Activated CD4-positive, alpha-beta T cell treated with anti-CD3 and anti-CD28 coated beads, Interleukin-2, amount 10 ng/mL, durations not matched to agents 24 days and 14 days (primary cell): Measurements from ENCODE around the gene RAD51B. TPM values are rescaled to one million over a fixed set of nuclear protein-coding genes. Genes with fewer than 3 reads are reported as not detected.
"Not testable (repeated sequence)": the region's sequence is repeated elsewhere in the genome, so short reads cannot be mapped to it uniquely, and the experiment has no call there.

ENCODE experiments used
- DNase-seq: peaks from one replicate; pipeline ENCODE4 v3.0.0; 2022
- H3K27ac Mint-ChIP-seq: one replicate; pipeline ENCODE4 v1.8.0; 2022; ENCODE audit warnings: mild to moderate bottlenecking, mixed read lengths
- H3K27me3 Mint-ChIP-seq: one replicate; pipeline ENCODE4 v1.8.0; 2022; ENCODE audit warnings: mixed read lengths
- H3K36me3 Mint-ChIP-seq: one replicate; pipeline ENCODE4 v1.8.0; 2022; ENCODE audit warnings: low read depth, mild to moderate bottlenecking, mixed read lengths
- H3K4me1 Mint-ChIP-seq: one replicate; pipeline ENCODE4 v1.8.0; 2021; ENCODE audit warnings: mixed read lengths
- H3K4me3 Mint-ChIP-seq: one replicate; pipeline ENCODE4 v1.8.0; 2022; ENCODE audit warnings: mild to moderate bottlenecking, moderate library complexity, mixed read lengths
- H3K9me3 Mint-ChIP-seq: one replicate; pipeline ENCODE4 v1.8.0; 2021; ENCODE audit warnings: mixed read lengths
- intact Hi-C: fragments of 100-400 bp; cut with micrococcal nuclease; formaldehyde crosslinking; loops from one replicate; pipeline ENCODE4 v1.15.1; 2023
- total RNA-seq: library from RNA; stranded (reverse); gene quantifications from 2 replicates; pipeline ENCODE4 v1.2.3, GENCODE V29; 2022

Gene RAD51B
- total RNA-seq, 1 donor from 2014 or later: 29.3 TPM

DNA sequence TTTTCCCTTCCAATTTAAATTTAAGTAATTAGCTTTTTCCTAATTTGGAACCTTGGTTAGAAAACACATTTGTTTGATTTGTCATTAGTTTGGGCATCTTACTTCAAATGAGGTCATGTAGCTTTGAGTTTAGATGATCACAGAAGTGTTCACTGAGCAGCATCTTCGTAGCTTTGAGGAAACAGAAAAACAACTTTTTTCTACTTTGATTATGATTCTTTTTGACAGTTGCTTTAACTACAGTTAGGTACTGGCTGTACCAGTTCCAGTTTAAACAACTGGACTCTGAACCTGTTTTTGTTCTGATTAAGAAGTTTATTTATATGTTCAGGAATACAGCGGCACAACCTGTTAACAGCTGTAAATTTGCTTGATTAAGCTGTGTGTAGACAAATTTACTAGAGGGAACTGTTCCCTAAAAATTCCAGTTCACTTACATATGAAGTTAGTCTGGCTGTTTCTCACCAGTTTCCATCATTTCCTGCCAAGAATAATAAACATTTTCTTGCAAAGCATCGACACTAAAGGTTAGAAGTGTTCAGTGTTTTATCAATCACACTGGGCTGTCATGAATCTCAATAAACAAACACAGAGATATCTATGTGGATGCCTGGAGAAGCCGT is 191.9 kb downstream of the RAD51B start:
- DNase-seq: no peak
- Mint-ChIP-seq H3K27me3 (peaks cover 2% of the 10 kb centered on the region), H3K27ac (no peak overlapping the region), H3K4me1 (no peaks in the 10 kb centered on the region), H3K4me3 (no peak overlapping the region), H3K9me3 (no peaks in the 10 kb centered on the region), H3K36me3 (no peaks in the 10 kb centered on the region)
- intact Hi-C loops: no loop called here

DNA sequence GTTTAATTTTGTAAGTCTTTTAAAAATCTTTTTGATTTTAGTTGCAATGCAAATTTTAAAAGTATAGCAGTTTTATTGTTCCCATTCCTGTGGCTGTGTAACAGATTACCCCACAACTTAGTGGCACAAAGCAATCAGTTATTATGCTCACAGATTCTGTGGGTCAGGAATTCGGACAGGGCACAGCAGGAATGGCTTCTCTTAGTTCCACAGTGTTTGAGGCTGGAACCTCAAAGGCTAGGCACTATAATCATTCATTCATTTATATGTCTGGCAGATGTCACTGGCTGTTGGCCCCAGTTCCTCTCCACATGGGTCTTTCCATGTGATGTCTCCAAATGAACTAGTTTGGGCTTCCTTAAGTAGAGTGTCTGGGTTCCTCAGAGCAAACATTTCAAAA is 193.3 kb downstream of the RAD51B start:
- no peaks in the 10 kb centered on the region for H3K9me3 Mint-ChIP-seq
- peaks cover 2% of the 10 kb centered on the region for H3K27me3 Mint-ChIP-seq
- no peak overlapping the region for H3K27ac Mint-ChIP-seq
- intact Hi-C loops: no loop called here
- H3K36me3 Mint-ChIP-seq: no peaks in the 10 kb centered on the region
- H3K4me3 Mint-ChIP-seq: no peak overlapping the region
- no peaks in the 10 kb centered on the region for H3K4me1 Mint-ChIP-seq
- no peak for DNase-seq

DNA sequence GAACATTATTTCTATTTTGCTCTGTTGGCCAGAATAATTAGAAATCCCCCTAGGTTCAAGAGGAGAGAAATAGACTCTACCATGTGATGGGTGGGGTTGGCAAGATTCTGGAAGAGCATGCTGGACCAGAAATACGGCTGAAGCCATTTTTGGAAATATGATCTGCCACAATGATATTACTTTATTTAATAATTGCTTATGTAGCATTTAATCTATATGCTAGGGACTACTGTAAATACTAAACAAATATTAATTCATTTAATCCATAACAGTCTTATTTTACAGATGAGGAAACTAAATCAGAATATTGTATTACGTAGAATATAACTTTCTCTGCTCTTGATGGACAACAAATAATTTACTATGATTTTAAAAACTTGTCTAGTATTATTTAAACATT is 193.7 kb downstream of the RAD51B start:
- intact Hi-C loops: no loop called here
- Mint-ChIP-seq H3K4me1 (no peaks in the 10 kb centered on the region), H3K4me3 (no peak overlapping the region), H3K9me3 (no peaks in the 10 kb centered on the region), H3K27me3 (peaks cover 2% of the 10 kb centered on the region), H3K36me3 (no peaks in the 10 kb centered on the region), H3K27ac (no peak overlapping the region)
- DNase-seq: no peak

DNA sequence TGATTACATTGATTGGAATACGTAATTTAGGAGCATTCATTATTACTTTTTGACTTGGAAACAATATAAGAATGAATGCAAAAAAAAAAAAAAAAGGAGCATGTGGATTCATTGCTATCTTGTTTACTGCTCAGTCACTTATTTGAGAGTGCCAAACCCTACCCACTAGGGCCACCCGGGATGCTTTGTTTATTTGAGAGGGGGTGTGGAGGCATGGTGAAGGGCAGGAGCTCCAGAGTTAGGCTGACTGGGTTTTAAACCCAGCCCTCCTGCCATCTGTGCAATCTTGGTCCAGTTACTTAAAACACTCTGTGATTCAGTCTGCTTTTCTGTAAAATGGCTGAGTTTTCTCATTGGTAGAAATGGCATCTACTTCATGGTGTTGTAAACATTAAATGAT is 195.2 kb downstream of the RAD51B start:
- H3K27ac Mint-ChIP-seq: no peak overlapping the region
- no peaks in the 10 kb centered on the region for H3K9me3 Mint-ChIP-seq
- no peak overlapping the region for H3K4me3 Mint-ChIP-seq
- peaks cover 2% of the 10 kb centered on the region for H3K27me3 Mint-ChIP-seq
- H3K4me1 Mint-ChIP-seq: no peaks in the 10 kb centered on the region
- no peak for DNase-seq
- H3K36me3 Mint-ChIP-seq: no peaks in the 10 kb centered on the region
- intact Hi-C loops: no loop called here

DNA sequence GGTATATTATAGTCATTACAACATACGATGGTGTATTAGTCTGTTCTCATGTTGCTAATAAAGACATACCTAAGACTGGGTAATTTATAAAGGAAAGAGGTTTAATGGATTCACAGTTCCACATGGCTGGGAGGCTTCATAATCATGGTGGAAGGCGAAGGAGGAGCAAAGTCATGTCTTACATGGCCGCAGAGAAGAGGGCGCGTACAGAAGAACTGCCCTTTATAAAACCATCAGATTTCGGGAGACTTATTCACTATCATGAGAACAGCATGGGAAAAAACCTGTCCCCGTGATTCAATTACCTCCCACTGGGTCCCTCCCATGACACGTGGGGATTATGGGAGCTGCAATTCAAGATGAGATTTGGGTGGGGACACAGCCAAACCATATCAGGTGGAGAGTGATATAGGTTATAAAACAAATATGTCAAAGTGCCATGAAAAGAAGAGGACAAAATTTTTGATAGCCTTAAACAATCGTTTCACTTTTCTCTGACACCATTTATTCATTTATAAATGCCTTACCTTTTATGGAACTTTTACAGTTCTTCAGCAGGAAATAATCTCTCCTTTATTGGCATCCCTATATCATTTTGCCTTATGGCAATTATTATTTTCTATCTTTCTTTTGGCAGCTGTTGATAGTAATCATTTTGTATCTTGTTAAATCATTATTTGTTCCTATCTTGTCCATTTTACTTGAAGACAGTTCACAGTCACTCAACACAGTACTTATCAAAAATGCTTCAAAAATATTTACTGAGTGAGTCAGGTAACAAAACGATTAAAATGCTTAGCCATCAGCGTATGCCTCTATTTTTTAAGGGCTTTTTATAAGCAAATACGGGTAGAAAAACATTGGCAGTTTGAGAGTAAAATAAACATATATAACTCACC is 196.0 kb downstream of the RAD51B start:
- Mint-ChIP-seq H3K27ac (no peak overlapping the region), H3K36me3 (no peaks in the 10 kb centered on the region), H3K4me1 (no peaks in the 10 kb centered on the region), H3K27me3 (peaks cover 2% of the 10 kb centered on the region), H3K4me3 (no peak overlapping the region), H3K9me3 (no peaks in the 10 kb centered on the region)
- no peak for DNase-seq
- intact Hi-C loops: no loop called here

DNA sequence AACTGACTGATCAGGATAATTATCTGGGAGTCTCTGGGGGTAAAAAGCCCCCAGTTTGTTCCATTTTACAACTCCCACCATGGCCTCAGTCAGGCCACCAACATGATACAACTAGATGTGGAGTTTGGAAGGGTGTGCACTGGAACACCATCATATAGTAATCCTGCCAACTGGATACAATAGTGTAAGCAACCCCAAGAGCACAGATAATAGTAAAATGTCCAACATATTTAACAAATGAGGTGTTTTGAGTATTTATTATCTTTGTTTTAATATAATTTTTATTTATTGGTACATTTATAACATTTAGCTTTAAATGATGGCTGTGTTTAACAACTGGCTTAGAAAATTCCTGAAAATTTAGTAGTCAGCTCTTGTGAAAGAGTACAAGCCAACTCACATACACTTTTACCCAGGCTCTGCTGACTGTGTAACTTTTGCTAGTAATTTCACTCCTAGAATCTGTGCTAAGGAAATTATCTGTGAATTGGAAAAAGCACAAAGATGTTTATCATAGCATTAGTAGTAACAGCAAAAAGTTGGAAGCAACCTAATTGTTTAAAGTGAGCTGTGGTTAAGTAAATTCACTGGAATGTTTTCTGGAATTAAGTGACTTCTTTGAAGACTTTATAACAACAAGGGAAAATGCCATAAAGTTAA is 196.8 kb downstream of the RAD51B start:
- no peak for DNase-seq
- Mint-ChIP-seq H3K9me3 (no peaks in the 10 kb centered on the region), H3K27ac (no peak overlapping the region), H3K36me3 (no peaks in the 10 kb centered on the region), H3K27me3 (no peaks in the 10 kb centered on the region), H3K4me3 (no peak overlapping the region), H3K4me1 (no peaks in the 10 kb centered on the region)
- intact Hi-C loops: no loop called here

DNA sequence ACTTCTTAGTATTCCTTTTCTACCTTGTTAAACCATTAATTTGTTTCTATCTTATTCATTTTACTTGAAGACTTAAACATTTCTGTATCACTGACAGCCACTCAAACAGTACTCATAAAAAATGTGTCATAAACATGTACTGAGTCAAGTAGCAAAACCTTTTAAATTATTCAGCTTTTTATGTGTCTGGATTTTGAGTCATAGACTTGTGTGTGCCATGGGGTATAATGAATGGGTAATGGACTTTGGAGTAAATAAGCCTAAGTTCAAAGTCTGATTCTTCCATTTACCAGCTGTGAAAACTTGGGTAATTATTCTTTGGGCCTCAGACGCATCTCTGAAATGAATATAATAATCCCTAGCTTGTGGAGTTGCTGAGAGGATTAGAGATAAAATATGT is 199.0 kb downstream of the RAD51B start:
- peaks cover 2% of the 10 kb centered on the region for H3K9me3 Mint-ChIP-seq
- intact Hi-C loops: no loop called here

DNA sequence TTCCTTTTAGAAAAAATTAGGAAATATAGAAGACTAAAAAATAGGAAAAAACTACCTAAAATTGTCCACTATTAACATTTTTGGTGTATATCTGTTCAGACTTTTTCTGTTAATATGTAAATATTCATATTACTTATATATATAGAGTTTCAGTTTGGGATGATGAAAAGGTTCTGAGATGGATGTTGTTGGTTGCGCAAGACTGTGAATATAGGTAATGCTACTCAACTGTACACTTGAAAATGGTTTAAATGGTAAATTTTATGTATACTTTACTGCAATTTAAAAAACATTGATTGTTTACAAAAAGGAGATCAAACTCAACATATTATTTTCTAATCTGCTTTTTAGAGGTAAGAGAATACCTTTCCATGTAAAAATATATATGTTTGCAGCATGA is 200.9 kb downstream of the RAD51B start:
- no peak overlapping the region for H3K4me3 Mint-ChIP-seq
- H3K27me3 Mint-ChIP-seq: no peaks in the 10 kb centered on the region
- no peak for DNase-seq
- no peaks in the 10 kb centered on the region for H3K36me3 Mint-ChIP-seq
- H3K4me1 Mint-ChIP-seq: no peaks in the 10 kb centered on the region
- intact Hi-C loops: no loop called here
- no peak overlapping the region for H3K27ac Mint-ChIP-seq
- peaks cover 5% of the 10 kb centered on the region for H3K9me3 Mint-ChIP-seq

More for the DNA sequence above, 199.0 kb downstream of the RAD51B start:
- H3K4me1 Mint-ChIP-seq: no peaks in the 10 kb centered on the region
- H3K36me3 Mint-ChIP-seq: no peaks in the 10 kb centered on the region
- DNase-seq: no peak
- H3K27ac Mint-ChIP-seq: no peak overlapping the region
- H3K27me3 Mint-ChIP-seq: no peaks in the 10 kb centered on the region
- H3K4me3 Mint-ChIP-seq: no peak overlapping the region

DNA sequence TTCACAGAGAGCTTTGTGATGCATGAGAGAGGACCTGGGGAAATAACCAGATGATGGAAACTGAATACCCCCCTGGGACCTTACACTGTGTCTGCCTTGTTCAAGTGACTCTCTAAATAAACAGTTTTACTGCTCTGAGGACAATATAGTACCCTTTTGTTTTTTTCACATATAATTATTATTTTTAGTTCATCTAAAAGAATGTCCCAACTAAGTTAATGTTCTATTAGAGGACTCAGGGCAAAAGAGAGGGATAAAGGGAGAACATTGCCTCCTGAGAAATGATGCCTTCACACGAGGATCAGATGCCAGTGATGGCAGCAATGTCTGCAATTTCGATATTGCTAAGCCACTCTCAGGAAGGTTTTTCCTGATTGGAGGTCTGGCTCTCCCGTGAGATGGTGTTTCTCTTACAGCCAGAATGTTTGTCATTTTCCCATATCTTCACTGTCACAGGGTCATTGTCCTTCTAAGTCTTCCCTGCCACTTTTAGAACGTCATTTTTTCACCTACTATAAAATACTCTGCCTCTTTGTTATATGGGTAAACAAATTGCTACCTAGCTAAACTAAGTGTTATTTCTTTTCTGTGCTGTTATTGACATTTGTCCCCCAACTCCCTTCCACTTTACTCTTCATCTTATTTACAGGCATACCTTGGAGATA is 201.6 kb downstream of the RAD51B start:
- no peak overlapping the region for H3K4me3 Mint-ChIP-seq
- no peaks in the 10 kb centered on the region for H3K4me1 Mint-ChIP-seq

DNA sequence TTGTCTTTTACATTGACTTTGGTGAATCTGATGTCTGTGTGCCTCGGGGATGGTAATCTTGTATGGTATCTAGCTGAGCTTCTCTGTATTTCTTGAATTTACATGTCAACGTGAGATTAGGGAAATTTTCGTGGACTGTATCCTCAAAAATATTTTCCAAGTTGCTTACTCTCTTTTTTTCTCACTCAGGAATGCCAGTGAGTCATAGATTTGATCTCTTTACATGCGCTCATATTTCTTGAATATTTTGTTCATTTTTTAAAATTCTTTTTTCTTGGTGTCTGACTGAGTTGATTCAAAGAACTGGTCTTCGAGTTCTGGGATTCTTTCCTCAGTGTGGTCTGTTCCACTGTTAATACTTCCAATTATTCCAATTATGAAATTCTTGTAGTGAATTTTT is 207.7 kb downstream of the RAD51B start:
- H3K27me3 Mint-ChIP-seq: no peaks in the 10 kb centered on the region
- no peak overlapping the region for H3K4me3 Mint-ChIP-seq
- H3K36me3 Mint-ChIP-seq: no peaks in the 10 kb centered on the region
- peaks cover 20% of the 10 kb centered on the region for H3K9me3 Mint-ChIP-seq
- no peak for DNase-seq
- H3K4me1 Mint-ChIP-seq: no peaks in the 10 kb centered on the region
- no peak overlapping the region for H3K27ac Mint-ChIP-seq
- intact Hi-C loops: no loop called here

More for the DNA sequence above, 201.6 kb downstream of the RAD51B start:
- intact Hi-C loops: no loop called here
- Mint-ChIP-seq H3K9me3 (peaks cover 8% of the 10 kb centered on the region), H3K27me3 (no peaks in the 10 kb centered on the region), H3K27ac (no peak overlapping the region), H3K36me3 (no peaks in the 10 kb centered on the region)
- no peak for DNase-seq

DNA sequence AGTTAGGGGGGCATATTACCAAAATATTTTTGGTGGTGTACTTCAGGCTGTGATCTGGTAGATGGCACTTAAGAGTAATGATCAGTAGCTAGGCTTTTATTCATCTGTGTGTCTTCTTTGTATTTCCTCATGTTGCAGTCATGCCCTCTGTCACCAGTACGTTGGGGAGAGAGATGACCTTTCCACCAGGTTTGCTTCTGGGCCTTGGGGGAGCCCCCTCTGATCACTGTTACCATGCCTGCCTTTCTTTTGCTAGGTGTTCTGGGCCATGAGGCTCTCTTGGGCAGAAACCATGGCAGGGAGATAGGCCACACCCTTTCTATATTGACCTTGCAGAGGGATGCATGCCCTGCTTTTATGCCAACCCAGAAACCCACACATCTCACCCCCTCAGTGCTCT is 208.5 kb downstream of the RAD51B start:
- Mint-ChIP-seq H3K4me3 (no peak overlapping the region), H3K27ac (no peak overlapping the region), H3K36me3 (no peaks in the 10 kb centered on the region), H3K4me1 (no peaks in the 10 kb centered on the region), H3K9me3 (peaks cover 20% of the 10 kb centered on the region), H3K27me3 (no peaks in the 10 kb centered on the region)
- intact Hi-C loops: no loop called here
- no peak for DNase-seq

DNA sequence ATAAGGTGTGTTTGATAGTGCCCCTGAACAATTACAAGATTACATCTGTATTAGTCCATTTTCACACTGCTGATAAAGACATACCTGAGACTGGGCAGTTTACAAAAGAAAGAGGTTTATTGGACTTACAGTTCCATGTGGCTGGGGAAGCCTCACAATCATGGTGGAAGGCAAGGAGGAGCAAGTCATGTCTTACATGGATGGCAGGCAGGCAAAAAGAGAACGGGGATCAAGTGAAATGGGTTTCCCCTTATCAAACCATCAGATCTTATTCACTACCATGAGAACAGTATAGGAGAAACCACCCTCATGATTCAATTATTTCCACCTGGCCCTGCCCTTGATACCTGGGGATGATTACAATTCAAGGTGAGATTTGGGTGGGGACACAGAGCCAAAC is 211.4 kb downstream of the RAD51B start:
- DNase-seq, H3K36me3 Mint-ChIP-seq, H3K27ac Mint-ChIP-seq, H3K4me3 Mint-ChIP-seq, H3K4me1 Mint-ChIP-seq, intact Hi-C loops, H3K27me3 Mint-ChIP-seq: not testable (repeated sequence)
- peaks cover 13% of the 10 kb centered on the region for H3K9me3 Mint-ChIP-seq

DNA sequence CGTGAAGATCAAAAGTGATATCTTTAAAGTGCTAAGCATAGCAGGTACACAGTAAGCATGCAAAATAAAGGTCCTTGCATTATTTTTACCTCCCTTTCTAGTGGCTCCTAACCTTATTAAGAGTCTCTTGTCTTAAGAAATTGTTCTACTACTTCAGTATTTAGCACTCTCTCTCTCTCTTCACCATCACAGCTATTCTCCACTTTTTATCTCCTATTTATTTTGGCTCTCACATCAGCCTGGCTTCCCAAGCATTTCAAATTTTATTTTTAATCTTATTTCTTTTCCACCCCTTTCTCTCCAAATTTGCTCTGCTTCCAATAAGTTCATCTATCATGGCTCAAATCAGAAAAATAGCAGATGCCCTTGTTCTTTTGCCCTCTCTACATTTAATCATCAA is 212.6 kb downstream of the RAD51B start:
- Mint-ChIP-seq H3K4me1 (no peaks in the 10 kb centered on the region), H3K27ac (no peak overlapping the region), H3K27me3 (no peaks in the 10 kb centered on the region)

More for the DNA sequence above, 212.6 kb downstream of the RAD51B start:
- intact Hi-C loops: no loop called here
- no peak overlapping the region for H3K4me3 Mint-ChIP-seq
- peaks cover 9% of the 10 kb centered on the region for H3K9me3 Mint-ChIP-seq
- H3K36me3 Mint-ChIP-seq: no peaks in the 10 kb centered on the region
- no peak for DNase-seq
